HepG2 (cell line): ENCODE results near the gene PEX14. TPM values are rescaled to one million over a fixed set of nuclear protein-coding genes. Genes with fewer than 3 reads are reported as not detected.

Experiments
- HNRNPL ChIP-seq: fragments of 200-400 bp; formaldehyde crosslinking; IDR thresholded peaks from 2 replicates; pipeline ENCODE4 v1.6.1; 2017; ENCODE audit warnings: mild to moderate bottlenecking, low read depth, low read length
- KLF15 ChIP-seq: sonication (generic); formaldehyde crosslinking; IDR thresholded peaks from 2 replicates; pipeline ENCODE4 v1.8.1; 2023; ENCODE audit warnings: borderline replicate concordance, mild to moderate bottlenecking, inconsistent platforms, missing genetic modification reagents, mixed read lengths
- TCF7 ChIP-seq: sonication (generic); IDR thresholded peaks from 2 replicates; pipeline ENCODE4 v1.6.1; 2016; ENCODE audit warnings: antibody characterized with exemption, low read depth
- ZFP1 ChIP-seq: IDR thresholded peaks from 2 replicates; pipeline ENCODE4 v1.6.1; 2016
- ZFP90 ChIP-seq: sonication (generic); formaldehyde crosslinking; IDR thresholded peaks from 2 replicates; pipeline ENCODE4 v1.8.0; 2022; ENCODE audit warnings: missing genetic modification reagents, mild to moderate bottlenecking, inconsistent platforms, borderline replicate concordance
- ZNF280D ChIP-seq: sonication (generic); formaldehyde crosslinking; IDR thresholded peaks from 2 replicates; pipeline ENCODE4 v1.5.1; 2020; ENCODE audit warnings: mild to moderate bottlenecking, missing genetic modification reagents
- ZNF792 ChIP-seq: IDR thresholded peaks from 2 replicates; pipeline ENCODE4 v1.6.1; 2016
- polyA plus RNA-seq, 8 experiments: library from polyadenylated mRNA; depleted of rRNA in 3 of 8; stranded (reverse) in 7 of 8; unstranded in 1 of 8; fragments of >200 nt; fragmentation: Illumina TruSeq in 4 of 8; extraction: Trizol in 4 of 8; gene quantifications; 2 replicates each; pipeline versions ENCODE4 v1.2.1 to v1.2.3, GENCODE V29; 2011 to 2016; ENCODE audit warnings: low read depth in 4 of 8, missing spikeins in 1 of 8, mixed read lengths in 1 of 8; ENCODE audit not compliant: insufficient read depth in 1 of 8
- total RNA-seq, 5 experiments: library from RNA; depleted of rRNA; stranded (reverse); fragments of >200 nt; fragmentation: Illumina TruSeq; extraction: Trizol; gene quantifications; 2 replicates each; pipeline ENCODE4 v1.2.3, GENCODE V29; 2016; ENCODE audit warnings: low read depth in 1 of 5
- TF ChIP-seq, protein P1 (sequence below): sonication (generic); formaldehyde crosslinking; IDR thresholded peaks from 2 replicates; pipeline ENCODE4 v1.4.0; 2020; ENCODE audit warnings: mild to moderate bottlenecking, missing genetic modification reagents
- TF ChIP-seq, protein P2 (sequence below): sonication (generic); formaldehyde crosslinking; IDR thresholded peaks from 2 replicates; pipeline ENCODE4 v1.4.0; 2020; ENCODE audit warnings: mild to moderate bottlenecking, missing genetic modification reagents
- TF ChIP-seq, protein P3 (sequence below): sonication (generic); formaldehyde crosslinking; IDR thresholded peaks from 2 replicates; pipeline ENCODE4 v1.4.0; 2020; ENCODE audit warnings: missing genetic modification reagents
- TF ChIP-seq, protein P4 (sequence below): sonication (generic); formaldehyde crosslinking; IDR thresholded peaks from 2 replicates; pipeline ENCODE4 v1.5.0; 2020; ENCODE audit warnings: mild to moderate bottlenecking, missing genetic modification reagents

PEX14 gene
- total and polyA plus RNA-seq, 2 of the 13 experiments (the other 11 are each of a cell fraction or from before 2014, with no cell fraction given): 6.5 to 9.9 TPM

DNA sequence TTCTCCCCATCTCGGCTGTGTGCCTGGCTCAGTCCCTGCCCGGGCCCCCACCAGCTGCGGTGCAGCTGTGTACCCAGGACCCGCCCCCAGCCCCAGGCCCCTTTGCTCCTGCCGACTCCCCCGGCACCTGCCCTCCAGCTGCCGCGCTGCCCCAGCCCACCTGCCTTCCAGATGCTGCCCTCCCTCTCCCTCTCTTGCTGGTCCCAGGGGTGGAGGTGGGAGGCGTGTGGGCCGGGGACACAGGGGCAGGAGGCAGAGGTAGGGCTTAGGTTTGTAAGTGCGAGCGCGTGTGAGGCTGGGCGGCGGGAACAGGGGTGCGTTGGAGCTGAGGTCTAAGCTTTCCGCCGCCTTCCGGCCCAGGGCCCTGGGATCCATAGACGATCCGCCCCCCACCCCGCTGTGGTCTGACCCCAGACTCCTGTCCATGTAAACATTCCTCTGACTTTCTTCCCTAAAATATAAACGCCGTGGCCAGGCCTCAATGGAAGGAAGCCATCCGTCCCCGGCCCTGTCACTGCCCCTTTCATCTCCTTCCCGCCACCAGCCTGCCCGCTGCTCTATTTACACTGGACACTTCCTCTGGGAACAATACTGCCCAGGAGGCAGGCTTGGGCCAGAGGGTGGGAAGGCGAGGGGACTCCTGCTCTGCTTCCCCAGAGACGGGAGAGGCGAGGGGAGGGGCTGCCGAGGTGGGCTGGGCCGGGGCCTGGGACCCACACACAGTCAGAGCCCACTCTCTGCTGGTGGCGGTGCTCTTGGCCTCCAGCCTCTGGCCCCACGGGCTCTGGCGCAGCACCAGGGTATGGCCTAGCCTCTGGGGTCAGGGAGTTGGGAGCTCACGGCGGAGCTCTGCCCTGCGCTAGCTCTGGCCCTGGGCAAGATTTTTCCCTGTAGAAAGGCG is 193.4 kb downstream of the PEX14 start (continued):
- TF ChIP-seq, protein P1, sequence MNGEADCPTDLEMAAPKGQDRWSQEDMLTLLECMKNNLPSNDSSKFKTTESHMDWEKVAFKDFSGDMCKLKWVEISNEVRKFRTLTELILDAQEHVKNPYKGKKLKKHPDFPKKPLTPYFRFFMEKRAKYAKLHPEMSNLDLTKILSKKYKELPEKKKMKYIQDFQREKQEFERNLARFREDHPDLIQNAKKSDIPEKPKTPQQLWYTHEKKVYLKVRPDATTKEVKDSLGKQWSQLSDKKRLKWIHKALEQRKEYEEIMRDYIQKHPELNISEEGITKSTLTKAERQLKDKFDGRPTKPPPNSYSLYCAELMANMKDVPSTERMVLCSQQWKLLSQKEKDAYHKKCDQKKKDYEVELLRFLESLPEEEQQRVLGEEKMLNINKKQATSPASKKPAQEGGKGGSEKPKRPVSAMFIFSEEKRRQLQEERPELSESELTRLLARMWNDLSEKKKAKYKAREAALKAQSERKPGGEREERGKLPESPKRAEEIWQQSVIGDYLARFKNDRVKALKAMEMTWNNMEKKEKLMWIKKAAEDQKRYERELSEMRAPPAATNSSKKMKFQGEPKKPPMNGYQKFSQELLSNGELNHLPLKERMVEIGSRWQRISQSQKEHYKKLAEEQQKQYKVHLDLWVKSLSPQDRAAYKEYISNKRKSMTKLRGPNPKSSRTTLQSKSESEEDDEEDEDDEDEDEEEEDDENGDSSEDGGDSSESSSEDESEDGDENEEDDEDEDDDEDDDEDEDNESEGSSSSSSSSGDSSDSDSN (CRISPR knock-in tag): peak; percentile 62; the same call in 1 of the 2 replicates
- TF ChIP-seq HNRNPL (0 out of 2 replicates have a peak, but pooled peaks have one; percentile 27), ZFP90 (CRISPR knock-in tag) (0 out of 2 replicates have a peak, but pooled peaks have one; percentile 19), ZFP1 (CRISPR knock-in tag) (peak; percentile 90; the same call in 1 of the 2 replicates), KLF15 (CRISPR knock-in tag) (no peak), ZNF280D (no peak), ZNF792 (CRISPR knock-in tag) (peak; percentile 65; the same call in 1 of the 2 replicates), TCF7 (peak; percentile 49; the same call in 1 of the 2 replicates)
- TF ChIP-seq, protein P2, sequence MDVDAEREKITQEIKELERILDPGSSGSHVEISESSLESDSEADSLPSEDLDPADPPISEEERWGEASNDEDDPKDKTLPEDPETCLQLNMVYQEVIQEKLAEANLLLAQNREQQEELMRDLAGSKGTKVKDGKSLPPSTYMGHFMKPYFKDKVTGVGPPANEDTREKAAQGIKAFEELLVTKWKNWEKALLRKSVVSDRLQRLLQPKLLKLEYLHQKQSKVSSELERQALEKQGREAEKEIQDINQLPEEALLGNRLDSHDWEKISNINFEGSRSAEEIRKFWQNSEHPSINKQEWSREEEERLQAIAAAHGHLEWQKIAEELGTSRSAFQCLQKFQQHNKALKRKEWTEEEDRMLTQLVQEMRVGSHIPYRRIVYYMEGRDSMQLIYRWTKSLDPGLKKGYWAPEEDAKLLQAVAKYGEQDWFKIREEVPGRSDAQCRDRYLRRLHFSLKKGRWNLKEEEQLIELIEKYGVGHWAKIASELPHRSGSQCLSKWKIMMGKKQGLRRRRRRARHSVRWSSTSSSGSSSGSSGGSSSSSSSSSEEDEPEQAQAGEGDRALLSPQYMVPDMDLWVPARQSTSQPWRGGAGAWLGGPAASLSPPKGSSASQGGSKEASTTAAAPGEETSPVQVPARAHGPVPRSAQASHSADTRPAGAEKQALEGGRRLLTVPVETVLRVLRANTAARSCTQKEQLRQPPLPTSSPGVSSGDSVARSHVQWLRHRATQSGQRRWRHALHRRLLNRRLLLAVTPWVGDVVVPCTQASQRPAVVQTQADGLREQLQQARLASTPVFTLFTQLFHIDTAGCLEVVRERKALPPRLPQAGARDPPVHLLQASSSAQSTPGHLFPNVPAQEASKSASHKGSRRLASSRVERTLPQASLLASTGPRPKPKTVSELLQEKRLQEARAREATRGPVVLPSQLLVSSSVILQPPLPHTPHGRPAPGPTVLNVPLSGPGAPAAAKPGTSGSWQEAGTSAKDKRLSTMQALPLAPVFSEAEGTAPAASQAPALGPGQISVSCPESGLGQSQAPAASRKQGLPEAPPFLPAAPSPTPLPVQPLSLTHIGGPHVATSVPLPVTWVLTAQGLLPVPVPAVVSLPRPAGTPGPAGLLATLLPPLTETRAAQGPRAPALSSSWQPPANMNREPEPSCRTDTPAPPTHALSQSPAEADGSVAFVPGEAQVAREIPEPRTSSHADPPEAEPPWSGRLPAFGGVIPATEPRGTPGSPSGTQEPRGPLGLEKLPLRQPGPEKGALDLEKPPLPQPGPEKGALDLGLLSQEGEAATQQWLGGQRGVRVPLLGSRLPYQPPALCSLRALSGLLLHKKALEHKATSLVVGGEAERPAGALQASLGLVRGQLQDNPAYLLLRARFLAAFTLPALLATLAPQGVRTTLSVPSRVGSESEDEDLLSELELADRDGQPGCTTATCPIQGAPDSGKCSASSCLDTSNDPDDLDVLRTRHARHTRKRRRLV (CRISPR knock-in tag): no peak
- TF ChIP-seq, protein P3, sequence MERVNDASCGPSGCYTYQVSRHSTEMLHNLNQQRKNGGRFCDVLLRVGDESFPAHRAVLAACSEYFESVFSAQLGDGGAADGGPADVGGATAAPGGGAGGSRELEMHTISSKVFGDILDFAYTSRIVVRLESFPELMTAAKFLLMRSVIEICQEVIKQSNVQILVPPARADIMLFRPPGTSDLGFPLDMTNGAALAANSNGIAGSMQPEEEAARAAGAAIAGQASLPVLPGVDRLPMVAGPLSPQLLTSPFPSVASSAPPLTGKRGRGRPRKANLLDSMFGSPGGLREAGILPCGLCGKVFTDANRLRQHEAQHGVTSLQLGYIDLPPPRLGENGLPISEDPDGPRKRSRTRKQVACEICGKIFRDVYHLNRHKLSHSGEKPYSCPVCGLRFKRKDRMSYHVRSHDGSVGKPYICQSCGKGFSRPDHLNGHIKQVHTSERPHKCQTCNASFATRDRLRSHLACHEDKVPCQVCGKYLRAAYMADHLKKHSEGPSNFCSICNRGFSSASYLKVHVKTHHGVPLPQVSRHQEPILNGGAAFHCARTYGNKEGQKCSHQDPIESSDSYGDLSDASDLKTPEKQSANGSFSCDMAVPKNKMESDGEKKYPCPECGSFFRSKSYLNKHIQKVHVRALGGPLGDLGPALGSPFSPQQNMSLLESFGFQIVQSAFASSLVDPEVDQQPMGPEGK (CRISPR knock-in tag): peak; percentile 37; the same call in 1 of the 2 replicates
- TF ChIP-seq, protein P4, sequence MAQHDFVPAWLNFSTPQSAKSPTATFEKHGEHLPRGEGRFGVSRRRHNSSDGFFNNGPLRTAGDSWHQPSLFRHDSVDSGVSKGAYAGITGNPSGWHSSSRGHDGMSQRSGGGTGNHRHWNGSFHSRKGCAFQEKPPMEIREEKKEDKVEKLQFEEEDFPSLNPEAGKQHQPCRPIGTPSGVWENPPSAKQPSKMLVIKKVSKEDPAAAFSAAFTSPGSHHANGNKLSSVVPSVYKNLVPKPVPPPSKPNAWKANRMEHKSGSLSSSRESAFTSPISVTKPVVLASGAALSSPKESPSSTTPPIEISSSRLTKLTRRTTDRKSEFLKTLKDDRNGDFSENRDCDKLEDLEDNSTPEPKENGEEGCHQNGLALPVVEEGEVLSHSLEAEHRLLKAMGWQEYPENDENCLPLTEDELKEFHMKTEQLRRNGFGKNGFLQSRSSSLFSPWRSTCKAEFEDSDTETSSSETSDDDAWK (CRISPR knock-in tag): no peak
